ENCODE measurements around the gene RASSF9. TPM values are rescaled to one million over a fixed set of nuclear protein-coding genes. Genes with fewer than 3 reads are reported as not detected.

The RASSF9 gene
- polyA plus RNA-seq, 1 donor: 1.8 TPM

Other genes with a start within 250 kb of the RASSF9 start
- 0.74 TPM for gene NTS, start 37.9 kb upstream of the RASSF9 start, polyA plus RNA-seq (ENCODE audit: insufficient read length)